HEK293T (cell line): ENCODE results near the gene CDK5RAP3.

ENCODE experiments used
- CTCF ChIA-PET: fragments of 350-600 bp; formaldehyde crosslinking; extraction: SDS; loops from one replicate; lab custom pipeline; 2021; ENCODE audit warnings: antibody characterized with exemption, inconsistent platforms; lab: Yijun Ruan, JAX
- POLR2A ChIA-PET: fragments of 350-600 bp; formaldehyde crosslinking; extraction: SDS; loops from one replicate; lab custom pipeline; 2020; ENCODE audit warnings: antibody characterized with exemption, inconsistent platforms; lab: Yijun Ruan, JAX
- DNase-seq: peaks from one replicate; pipeline ENCODE4 v3.0.0; 2012; ENCODE audit warnings: mixed read lengths; ENCODE audit errors: extremely low spot score
- ARNT ChIP-seq: fragments of 450-650 bp; IDR thresholded peaks from 2 replicates; pipeline ENCODE4 v1.6.1; 2017; ENCODE audit warnings: mild to moderate bottlenecking
- BHLHE40 ChIP-seq: fragments of 450-650 bp; IDR thresholded peaks from 2 replicates; pipeline ENCODE4 v1.6.1; 2016; ENCODE audit warnings: mild to moderate bottlenecking, moderate library complexity, borderline replicate concordance
- CTBP1 ChIP-seq: fragments of 450-650 bp; IDR thresholded peaks from 2 replicates; pipeline ENCODE4 v1.6.1; 2016; ENCODE audit warnings: borderline replicate concordance
- ELF4 ChIP-seq: fragments of 450-650 bp; IDR thresholded peaks from 2 replicates; pipeline ENCODE4 v1.6.1; 2017; ENCODE audit warnings: antibody characterized with exemption
- FOXA1 ChIP-seq: fragments of 450-650 bp; IDR thresholded peaks from 2 replicates; pipeline ENCODE4 v1.6.1; 2016; ENCODE audit warnings: mild to moderate bottlenecking
- FOXK2 ChIP-seq: fragments of 450-650 bp; IDR thresholded peaks from 2 replicates; pipeline ENCODE4 v1.6.1; 2016; ENCODE audit warnings: mild to moderate bottlenecking
- FOXM1 ChIP-seq: fragments of 450-650 bp; IDR thresholded peaks from 2 replicates; pipeline ENCODE4 v1.6.1; 2017; ENCODE audit warnings: mild to moderate bottlenecking, borderline replicate concordance
- HDGF ChIP-seq: fragments of 450-650 bp; IDR thresholded peaks from 2 replicates; pipeline ENCODE4 v1.6.1; 2017; ENCODE audit warnings: antibody characterized with exemption, borderline replicate concordance
- L3MBTL2 ChIP-seq: fragments of 450-650 bp; conservative IDR thresholded peaks from 2 replicates; pipeline ENCODE4 v1.6.1; 2016; ENCODE audit warnings: mild to moderate bottlenecking
- LEF1 ChIP-seq: fragments of 450-650 bp; IDR thresholded peaks from 2 replicates; pipeline ENCODE4 v1.6.1; 2017; ENCODE audit warnings: mild to moderate bottlenecking, borderline replicate concordance
- NFRKB ChIP-seq: fragments of 450-650 bp; IDR thresholded peaks from 2 replicates; pipeline ENCODE4 v1.6.1; 2016; ENCODE audit warnings: mild to moderate bottlenecking, moderate library complexity
- PKNOX1 ChIP-seq: fragments of 450-650 bp; IDR thresholded peaks from 2 replicates; pipeline ENCODE4 v1.6.1; 2016
- SP1 ChIP-seq: fragments of 450-650 bp; IDR thresholded peaks from 2 replicates; pipeline ENCODE4 v1.6.1; 2017
- SUZ12 ChIP-seq: fragments of 450-650 bp; IDR thresholded peaks from 2 replicates; pipeline ENCODE4 v1.6.1; 2016; ENCODE audit warnings: mild to moderate bottlenecking
- TARDBP ChIP-seq: fragments of 450-650 bp; IDR thresholded peaks from 2 replicates; pipeline ENCODE4 v1.6.1; 2016
- ZNF384 ChIP-seq: fragments of 450-650 bp; IDR thresholded peaks from 2 replicates; pipeline ENCODE4 v1.6.1; 2016

Gene CDK5RAP3

GRCh38 chr17:47980541-47980940 is 9.6 kb downstream of the CDK5RAP3 start:
- ChIA-PET POLR2A (interaction anchor here (0.9 to 2.0 kb wide), 2 partner anchors 10 to 31 kb away, joined by 4 to 9 read pairs; partner anchors contain the start of gene CDK5RAP3), CTCF (interaction anchor here (1.4 kb wide), 1 partner anchor 38 kb away, joined by 7 read pairs; no protein-coding TSS in a partner anchor)
- DNase-seq = no peak
- TF ChIP-seq SUZ12 = no peak
- TF ChIP-seq ARNT = no peak
- TF ChIP-seq ELF4 = no peak
- TF ChIP-seq PKNOX1 = no peak
- no peak for TF ChIP-seq TARDBP
- TF ChIP-seq NFRKB = no peak

GRCh38 chr17:47981462-47981861 is 10.5 kb downstream of the CDK5RAP3 start:
- CTCF ChIA-PET = interaction anchor here (1.4 kb wide), 1 partner anchor 37 kb away, joined by 7 read pairs; no protein-coding TSS in a partner anchor
- POLR2A ChIA-PET = interaction anchor here (2.0 kb wide), 1 partner anchor 11 kb away, joined by 9 read pairs; the partner anchor contains the start of gene CDK5RAP3
- no peak for TF ChIP-seq LEF1
- DNase-seq = no peak

- TF ChIP-seq TARDBP = no peak
- peak; percentile 70 for TF ChIP-seq PKNOX1
- no peak for TF ChIP-seq FOXM1
- TF ChIP-seq L3MBTL2 = no peak
- TF ChIP-seq HDGF = no peak
- no peak for TF ChIP-seq ZNF384
- POLR2A ChIA-PET = interaction anchor here (1.2 to 1.7 kb wide), 3 partner anchors 11 to 151 kb away, joined by 3 to 11 read pairs (median 5); partner anchors contain the start of genes CDK5RAP3, LRRC46, MRPL10 and SP2
- CTCF ChIA-PET = interaction anchor here (1.0 to 1.7 kb wide), 2 partner anchors 11 to 29 kb away, joined by 3 to 7 read pairs; no protein-coding TSS in a partner anchor
- DNase-seq = no peak
These were observed 11.2 kb downstream of the CDK5RAP3 start for GRCh38 chr17:47982091-47982617.

DNA sequence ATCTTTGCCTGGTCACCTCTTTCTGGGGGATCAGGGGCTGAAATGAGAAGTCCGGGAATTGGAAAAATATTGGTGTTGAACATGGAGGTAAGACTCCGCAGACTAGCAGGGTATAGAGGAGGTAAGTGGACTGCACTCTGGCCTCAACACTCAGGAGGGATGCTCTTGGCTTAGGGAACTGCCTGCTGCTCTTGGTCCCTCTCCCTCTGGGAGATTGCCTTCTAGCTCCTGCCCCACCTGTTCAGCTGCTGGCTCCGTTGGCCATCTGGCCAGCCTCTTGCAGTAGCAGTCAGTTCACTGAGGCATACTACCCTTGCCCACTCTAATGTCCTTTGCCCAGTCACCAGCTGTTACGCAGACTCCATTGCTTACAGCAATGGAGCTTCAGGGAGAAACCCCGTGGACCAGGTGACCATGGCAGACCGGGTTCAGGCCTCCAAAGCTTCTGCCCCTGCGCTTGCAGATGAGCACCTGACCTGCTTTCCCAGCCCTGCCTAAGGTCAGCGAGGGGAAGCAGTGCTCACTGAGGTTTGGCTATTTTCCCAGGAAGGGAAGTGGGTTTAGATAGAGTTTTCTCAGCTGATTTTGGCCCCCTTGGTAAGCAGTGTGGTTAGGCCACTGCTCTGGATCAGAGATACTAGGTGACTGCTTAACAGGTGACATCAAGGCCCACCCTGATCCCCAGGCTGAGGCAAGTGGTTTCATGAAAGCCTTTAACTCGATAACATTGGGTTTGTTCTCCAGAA is 11.9 kb downstream of the CDK5RAP3 start:
- POLR2A ChIA-PET = interaction anchor here (1.2 to 1.7 kb wide), 5 partner anchors 10 to 151 kb away, joined by 3 to 11 read pairs (median 4); partner anchors contain the start of genes CDK5RAP3, LRRC46, MRPL10 and PNPO
- TF ChIP-seq HDGF (no peak), ZNF384 (no peak), TARDBP (no peak)
- CTCF ChIA-PET = interaction anchor here (1.0 to 1.7 kb wide), 2 partner anchors 10 to 28 kb away, joined by 3 to 7 read pairs; no protein-coding TSS in a partner anchor
- no peak for DNase-seq

DNA sequence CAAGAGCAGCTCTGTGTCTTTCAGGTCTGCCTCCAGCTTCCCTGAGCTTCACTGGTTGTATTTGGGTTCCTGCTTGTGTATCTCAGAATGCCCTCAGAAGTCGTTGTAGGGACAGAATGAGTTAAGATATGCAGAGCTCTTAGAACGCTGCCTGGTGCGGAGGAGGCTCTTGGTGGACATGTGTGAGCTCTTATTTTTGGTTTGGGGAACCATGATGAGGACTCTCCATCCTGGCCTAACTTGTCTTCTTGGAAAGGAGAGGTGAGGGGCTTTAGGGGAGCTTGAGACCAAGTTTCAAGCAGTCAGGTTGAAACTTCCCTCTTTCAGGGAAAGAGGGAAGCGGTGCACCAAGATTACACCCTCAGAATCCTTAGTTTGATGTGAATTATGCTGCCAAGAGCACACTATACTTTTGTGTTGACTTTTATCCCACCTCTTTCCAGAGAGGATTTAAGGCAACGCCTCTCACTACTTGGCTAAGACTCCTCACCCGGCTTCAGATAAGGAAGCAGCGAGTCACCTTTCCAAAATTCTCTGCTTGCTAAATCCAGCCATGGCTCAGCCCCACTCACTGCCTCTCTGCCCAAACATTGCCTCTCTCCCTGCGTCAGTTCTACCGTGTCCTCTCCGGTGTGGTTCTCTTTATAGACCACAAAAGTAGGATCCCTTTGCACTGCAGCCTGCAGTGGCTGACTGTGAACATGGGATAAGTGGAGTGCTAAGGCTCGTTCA is 12.7 kb downstream of the CDK5RAP3 start:
- DNase-seq = no peak
- CTCF ChIA-PET = interaction anchor here (0.7 to 1.7 kb wide), 3 partner anchors 26 to 35 kb away, joined by 3 to 7 read pairs (median 4); no protein-coding TSS in a partner anchor
- POLR2A ChIA-PET = interaction anchor here (1.0 to 1.7 kb wide), 6 partner anchors 9 to 152 kb away, joined by 3 to 11 read pairs (median 4); partner anchors contain the start of genes CDK5RAP3, LRRC46, MRPL10 and PNPO
- TF ChIP-seq LEF1 (no peak), PKNOX1 (no peak), CTBP1 (no peak), BHLHE40 (no peak), L3MBTL2 (no peak), HDGF (no peak), ELF4 (no peak), ARNT (no peak), TARDBP (no peak), NFRKB (no peak), FOXK2 (no peak), FOXA1 (no peak), FOXM1 (no peak), SUZ12 (no peak)

- POLR2A ChIA-PET = interaction anchor here (1.5 kb wide), 1 partner anchor 45 kb away, joined by 3 read pairs; the partner anchor contains the start of gene PNPO
- TF ChIP-seq TARDBP = no peak
- no peak for TF ChIP-seq ARNT
- TF ChIP-seq FOXA1 = no peak
- no peak for TF ChIP-seq SP1
- no peak for TF ChIP-seq LEF1
- no peak for TF ChIP-seq FOXM1
- TF ChIP-seq ELF4 = no peak
- DNase-seq = no peak
- CTCF ChIA-PET = interaction anchor here (0.6 to 1.6 kb wide), 5 partner anchors 8 to 41 kb away, joined by 3 to 5 read pairs (median 3); no protein-coding TSS in a partner anchor
These were observed 15.6 kb downstream of the CDK5RAP3 start for GRCh38 chr17:47986520-47986919.
